ENCODE results near the gene RMRP.

DNA sequence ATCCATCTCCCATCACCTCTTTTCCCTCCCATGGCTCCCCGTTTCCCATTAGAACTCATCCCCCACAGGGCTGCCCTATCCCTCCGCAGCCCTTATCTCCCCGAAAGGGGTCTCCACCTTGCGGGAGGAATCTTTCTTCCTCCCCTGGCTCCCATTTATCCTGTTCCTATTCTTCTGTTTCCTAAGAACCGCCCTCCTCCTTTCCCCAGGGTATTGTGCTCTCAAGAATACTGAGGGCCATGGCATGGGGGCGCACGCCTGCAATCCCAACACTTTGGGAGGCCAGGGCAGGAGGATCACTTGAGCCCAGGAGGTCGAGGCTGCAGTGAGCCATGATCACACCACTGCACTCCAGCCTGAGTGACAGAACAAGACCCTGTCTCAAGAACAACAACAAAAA lies 40.3 kb downstream of the RMRP start:
- TF ChIP-seq, protein P1, sequence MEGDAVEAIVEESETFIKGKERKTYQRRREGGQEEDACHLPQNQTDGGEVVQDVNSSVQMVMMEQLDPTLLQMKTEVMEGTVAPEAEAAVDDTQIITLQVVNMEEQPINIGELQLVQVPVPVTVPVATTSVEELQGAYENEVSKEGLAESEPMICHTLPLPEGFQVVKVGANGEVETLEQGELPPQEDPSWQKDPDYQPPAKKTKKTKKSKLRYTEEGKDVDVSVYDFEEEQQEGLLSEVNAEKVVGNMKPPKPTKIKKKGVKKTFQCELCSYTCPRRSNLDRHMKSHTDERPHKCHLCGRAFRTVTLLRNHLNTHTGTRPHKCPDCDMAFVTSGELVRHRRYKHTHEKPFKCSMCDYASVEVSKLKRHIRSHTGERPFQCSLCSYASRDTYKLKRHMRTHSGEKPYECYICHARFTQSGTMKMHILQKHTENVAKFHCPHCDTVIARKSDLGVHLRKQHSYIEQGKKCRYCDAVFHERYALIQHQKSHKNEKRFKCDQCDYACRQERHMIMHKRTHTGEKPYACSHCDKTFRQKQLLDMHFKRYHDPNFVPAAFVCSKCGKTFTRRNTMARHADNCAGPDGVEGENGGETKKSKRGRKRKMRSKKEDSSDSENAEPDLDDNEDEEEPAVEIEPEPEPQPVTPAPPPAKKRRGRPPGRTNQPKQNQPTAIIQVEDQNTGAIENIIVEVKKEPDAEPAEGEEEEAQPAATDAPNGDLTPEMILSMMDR (IDR thresholded peaks at IDR 0.05; ENCODE audit: borderline replicate concordance, extremely low read depth, low read length, poor library complexity, severe bottlenecking), result no peak
- TF ChIP-seq EZH2 (IDR thresholded peaks at IDR 0.05; ENCODE audit: borderline replicate concordance, low read depth, low read length, severe bottlenecking), result no peak

All from DND-41 (cell line).